PFSK-1 (cell line): ENCODE results near the gene COL24A1.

Experiments used
- POLR2AphosphoS5 ChIP-seq: IDR thresholded peaks from 2 replicates; pipeline ENCODE4 v1.6.1; 2012; ENCODE audit warnings: low read depth, mild to moderate bottlenecking, control low read depth, low read length, moderate library complexity
- REST ChIP-seq, 2 experiments: IDR thresholded peaks; 2 replicates each; pipeline versions ENCODE4 v1.6.1 to v1.8.0; 2011 to 2012; ENCODE audit warnings: low read depth in 2 of 2, low read length in 2 of 2, control low read depth in 1 of 2, inconsistent platforms in 1 of 2, mild to moderate bottlenecking in 1 of 2, moderate library complexity in 1 of 2; ENCODE audit not compliant: insufficient read depth in 1 of 2
- SIN3A ChIP-seq: IDR thresholded peaks from 2 replicates; pipeline ENCODE4 v1.6.1; 2012; ENCODE audit warnings: mild to moderate bottlenecking, low read length, moderate library complexity, borderline replicate concordance; ENCODE audit not compliant: insufficient read depth
- TAF1 ChIP-seq: IDR thresholded peaks from 2 replicates; pipeline ENCODE4 v1.6.1; 2012; ENCODE audit warnings: low read length, control low read depth, borderline replicate concordance; ENCODE audit not compliant: insufficient read depth

GRCh38 chr1:85801520-85801919 is 355.1 kb downstream of the COL24A1 start:
- TF ChIP-seq TAF1 (no peak), POLR2AphosphoS5 (no peak), SIN3A (no peak), REST (IDR thresholded peaks at IDR 0.05; ENCODE audit: insufficient read depth in 1 of 2, low read depth in 2 of 2, low read length in 2 of 2) (no peak)
